ENCODE measurements around the gene MMP17. TPM values are rescaled to one million over a fixed set of nuclear protein-coding genes. Genes with fewer than 3 reads are reported as not detected.

The MMP17 gene
- total and polyA plus RNA-seq, 4 donors: 0.17 to 0.37 (median 0.24) TPM; not detected in 1

GRCh38 chr12:131834798-131835615, 6.8 kb downstream of the MMP17 start:
- WGBS: 65% methylated on average over 20 of the region's 20 CpGs
- Histone ChIP-seq H3K9ac (ENCODE audit: low read depth in 1 of 2, low read length in 2 of 2) (no peak overlapping the region), H3K27ac (ENCODE audit: low read depth in 1 of 2, low read length in 2 of 2) (no peak overlapping the region), H3K27me3 (ENCODE audit: control insufficient read depth in 4 of 4, insufficient read depth in 4 of 4, low read length in 3 of 4) (peaks cover 0 to 11% (median 5%) of the 10 kb centered on the region in 4 donors), H3K36me3 (ENCODE audit: control insufficient read depth in 4 of 4, insufficient read depth in 3 of 4, low read depth in 1 of 4, low read length in 3 of 4) (no peaks in the 10 kb centered on the region), H3K9me3 (ENCODE audit: control insufficient read depth in 4 of 4, low read length in 3 of 4) (no peaks in the 10 kb centered on the region), H3K4me3 (ENCODE audit: low read depth in 1 of 3, low read length in 3 of 3) (no peak overlapping the region), H3K4me1 (ENCODE audit: control insufficient read depth in 4 of 4, insufficient read depth in 4 of 4, low read length in 3 of 4) (peaks cover 6 to 15% (median 8%) of the 10 kb centered on the region in 4 donors)
- DNase-seq (ENCODE audit: low spot score): no peak
- no peak for TF ChIP-seq GABPA (IDR thresholded peaks at IDR 0.05 in 1 of 2, conservative IDR thresholded peaks at IDR 0.05 in 1 of 2)
- no peak for TF ChIP-seq NR2F2 (IDR thresholded peaks at IDR 0.05)
- TF ChIP-seq HNF4A (conservative IDR thresholded peaks at IDR 0.05): no peak
- no peak for TF ChIP-seq YY1 (IDR thresholded peaks at IDR 0.05)
- TF ChIP-seq SP1 (IDR thresholded peaks at IDR 0.05): no peak
- TF ChIP-seq CTCF (IDR thresholded peaks at IDR 0.05; ENCODE audit: low read depth, low read length, missing input control): no peak
- TF ChIP-seq TAF1 (conservative IDR thresholded peaks at IDR 0.05): no peak
- TF ChIP-seq ATF3 (IDR thresholded peaks at IDR 0.05): no peak
- no peak for TF ChIP-seq FOXA1 (IDR thresholded peaks at IDR 0.05)
- TF ChIP-seq MAX (IDR thresholded peaks at IDR 0.05): no peak
- no peak for TF ChIP-seq ZBTB33 (IDR thresholded peaks at IDR 0.05)

GRCh38 chr12:131835616-131836171, 7.5 kb downstream of the MMP17 start:
- Histone ChIP-seq H3K9ac (ENCODE audit: low read depth in 1 of 2, low read length in 2 of 2) (no peak overlapping the region), H3K4me3 (ENCODE audit: low read depth in 1 of 3, low read length in 3 of 3) (no peak overlapping the region), H3K36me3 (ENCODE audit: control insufficient read depth in 4 of 4, insufficient read depth in 3 of 4, low read depth in 1 of 4, low read length in 3 of 4) (no peaks in the 10 kb centered on the region), H3K27ac (ENCODE audit: low read depth in 1 of 2, low read length in 2 of 2) (no peak overlapping the region), H3K9me3 (ENCODE audit: control insufficient read depth in 4 of 4, low read length in 3 of 4) (no peaks in the 10 kb centered on the region), H3K4me1 (ENCODE audit: control insufficient read depth in 4 of 4, insufficient read depth in 4 of 4, low read length in 3 of 4) (peaks cover 3 to 8% (median 4%) of the 10 kb centered on the region in 4 donors), H3K27me3 (ENCODE audit: control insufficient read depth in 4 of 4, insufficient read depth in 4 of 4, low read length in 3 of 4) (peaks cover 0 to 11% (median 3%) of the 10 kb centered on the region in 4 donors)
- WGBS: 77% methylated on average over 7 of the region's 7 CpGs
- DNase-seq (ENCODE audit: low spot score): no peak
- no peak for TF ChIP-seq NR2F2 (IDR thresholded peaks at IDR 0.05)
- no peak for TF ChIP-seq ZBTB33 (IDR thresholded peaks at IDR 0.05)
- no peak for TF ChIP-seq GABPA (IDR thresholded peaks at IDR 0.05 in 1 of 2, conservative IDR thresholded peaks at IDR 0.05 in 1 of 2)
- TF ChIP-seq EGR1 (IDR thresholded peaks at IDR 0.05; ENCODE audit: low read depth in 2 of 2): no peak
- TF ChIP-seq HNF4A (conservative IDR thresholded peaks at IDR 0.05): no peak
- TF ChIP-seq JUND (IDR thresholded peaks at IDR 0.05): no peak
- no peak for TF ChIP-seq CTCF (IDR thresholded peaks at IDR 0.05; ENCODE audit: low read depth, low read length, missing input control)
- TF ChIP-seq MAX (IDR thresholded peaks at IDR 0.05): no peak
- TF ChIP-seq HNF4G (IDR thresholded peaks at IDR 0.05): no peak
- no peak for TF ChIP-seq ATF3 (IDR thresholded peaks at IDR 0.05)
- TF ChIP-seq FOXA2 (IDR thresholded peaks at IDR 0.05): no peak
- no peak for TF ChIP-seq SP1 (IDR thresholded peaks at IDR 0.05)
- TF ChIP-seq YY1 (IDR thresholded peaks at IDR 0.05): no peak
- TF ChIP-seq FOXA1 (IDR thresholded peaks at IDR 0.05): no peak
- no peak for TF ChIP-seq RXRA (IDR thresholded peaks at IDR 0.05)
